ENCODE results near the gene RASGRF2.

The RASGRF2 gene

DNA sequence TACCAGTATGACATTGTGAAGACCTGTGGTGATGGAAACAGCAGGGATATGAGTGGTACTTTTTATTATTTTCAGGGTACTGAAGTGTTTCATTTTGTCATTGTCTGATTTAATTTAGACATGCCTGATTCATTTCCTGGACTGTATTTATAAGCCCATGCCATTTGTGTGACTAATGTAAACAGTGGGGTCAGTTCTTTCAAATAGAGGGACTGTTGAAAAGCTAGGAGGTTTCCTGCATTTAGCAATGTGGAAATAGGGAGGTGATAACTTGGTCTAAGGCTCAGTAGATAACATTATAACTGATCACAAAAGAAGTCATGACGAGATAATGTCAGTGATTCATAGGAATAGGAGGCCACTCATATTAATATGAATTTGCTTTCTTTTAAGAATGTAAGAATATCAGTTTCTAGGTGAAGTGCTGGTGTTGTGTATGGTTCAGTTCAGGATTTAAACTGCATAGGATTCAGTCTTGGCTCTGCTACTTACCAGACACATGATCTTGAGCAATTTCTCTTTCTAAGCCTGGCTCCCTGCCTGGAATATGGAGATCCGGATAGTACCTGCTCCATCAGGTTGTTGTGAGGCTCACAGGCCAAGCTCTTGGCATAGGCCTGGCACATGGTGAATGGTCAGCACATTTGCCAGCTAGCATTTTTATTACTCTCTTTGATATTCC, 7.5 kb downstream of the RASGRF2 start:
- no peaks in the 10 kb centered on the region for H3K4me1 ChIP-seq (ENCODE audit: control insufficient read depth, insufficient read depth, low read length)
- H3K27me3 ChIP-seq (ENCODE audit: control insufficient read depth, insufficient read depth, low read length), result no peaks in the 10 kb centered on the region
- no peak overlapping the region for H3K4me3 ChIP-seq (ENCODE audit: low read length)
- H3K9ac ChIP-seq (ENCODE audit: low read length), result no peak overlapping the region
- no peaks in the 10 kb centered on the region for H3K36me3 ChIP-seq (ENCODE audit: control insufficient read depth, insufficient read depth, low read length)
- no peaks in the 10 kb centered on the region for H3K9me3 ChIP-seq (ENCODE audit: control insufficient read depth, low read length)

DNA sequence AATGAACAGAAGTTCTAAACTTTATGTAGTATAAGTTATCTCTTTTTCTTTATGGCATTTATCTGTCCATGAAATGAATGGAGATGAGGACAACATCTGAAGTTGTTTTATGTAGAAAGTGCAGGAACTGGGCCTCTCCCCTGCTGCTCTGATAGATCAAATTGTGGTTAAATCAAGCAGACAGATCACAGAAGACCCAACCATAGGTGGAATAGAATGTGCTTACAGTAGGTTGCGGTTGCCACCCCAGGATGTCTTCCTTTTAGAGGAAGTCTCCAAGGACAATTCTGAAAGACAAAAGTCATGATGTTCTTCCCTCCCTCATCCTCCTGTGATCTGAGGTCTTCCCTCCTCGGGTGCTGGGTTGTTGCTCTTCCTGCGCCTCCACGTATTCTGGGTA, 12.9 kb downstream of the RASGRF2 start:
- Histone ChIP-seq H3K9ac (ENCODE audit: low read length) (no peak overlapping the region), H3K36me3 (ENCODE audit: control insufficient read depth, insufficient read depth, low read length) (no peaks in the 10 kb centered on the region), H3K27me3 (ENCODE audit: control insufficient read depth, insufficient read depth, low read length) (no peaks in the 10 kb centered on the region), H3K4me1 (ENCODE audit: control insufficient read depth, insufficient read depth, low read length) (no peaks in the 10 kb centered on the region), H3K9me3 (ENCODE audit: control insufficient read depth, low read length) (no peaks in the 10 kb centered on the region), H3K4me3 (ENCODE audit: low read length) (no peak overlapping the region)

DNA sequence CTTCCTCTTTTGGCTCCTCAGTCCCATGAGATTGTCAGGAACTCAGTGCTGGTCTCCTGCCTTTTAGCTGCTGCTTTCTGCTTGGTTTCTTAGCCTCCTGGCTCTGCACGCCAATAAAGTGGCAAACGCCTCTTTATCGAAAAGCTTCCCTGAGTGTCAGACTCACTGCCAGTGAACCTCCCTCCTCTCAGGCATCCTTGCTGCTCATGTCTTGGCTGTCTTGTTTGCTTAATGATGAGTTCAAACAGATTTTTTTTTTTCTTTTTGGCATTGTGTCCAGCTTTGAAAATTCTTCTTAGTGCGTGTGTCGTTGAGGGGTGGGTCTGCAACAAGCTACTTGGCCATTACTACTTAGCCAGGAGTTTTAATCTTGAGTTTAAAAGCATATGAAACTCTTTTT, 14.9 kb downstream of the RASGRF2 start:
- H3K4me1 ChIP-seq (ENCODE audit: control insufficient read depth, insufficient read depth, low read length), result no peaks in the 10 kb centered on the region
- H3K9ac ChIP-seq (ENCODE audit: low read length), result no peak overlapping the region
- no peaks in the 10 kb centered on the region for H3K27me3 ChIP-seq (ENCODE audit: control insufficient read depth, insufficient read depth, low read length)
- no peak overlapping the region for H3K4me3 ChIP-seq (ENCODE audit: low read length)
- no peaks in the 10 kb centered on the region for H3K36me3 ChIP-seq (ENCODE audit: control insufficient read depth, insufficient read depth, low read length)
- H3K9me3 ChIP-seq (ENCODE audit: control insufficient read depth, low read length), result no peaks in the 10 kb centered on the region

DNA sequence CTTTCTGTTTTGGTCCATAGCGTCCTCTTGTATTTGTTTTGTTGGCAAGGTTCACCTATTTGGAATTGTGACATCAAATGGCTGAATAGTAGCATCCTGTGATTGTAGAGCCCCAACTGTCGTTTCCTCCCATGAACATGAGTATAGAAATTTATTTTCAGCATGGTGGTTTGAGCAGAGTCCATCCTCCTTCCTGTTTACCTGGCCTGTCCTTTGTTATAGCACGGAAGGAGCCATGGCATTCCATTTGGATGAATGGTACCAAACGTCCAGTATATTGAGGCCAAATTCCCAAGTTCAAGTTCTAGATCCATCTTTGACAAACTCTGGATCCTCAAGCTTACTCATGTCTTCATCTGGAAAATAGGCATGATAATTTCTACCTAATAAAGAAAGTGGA, 16.8 kb downstream of the RASGRF2 start:
- H3K27me3 ChIP-seq (ENCODE audit: control insufficient read depth, insufficient read depth, low read length), result no peaks in the 10 kb centered on the region
- no peaks in the 10 kb centered on the region for H3K9me3 ChIP-seq (ENCODE audit: control insufficient read depth, low read length)
- no peak overlapping the region for H3K4me3 ChIP-seq (ENCODE audit: low read length)
- H3K36me3 ChIP-seq (ENCODE audit: control insufficient read depth, insufficient read depth, low read length), result no peaks in the 10 kb centered on the region
- no peaks in the 10 kb centered on the region for H3K4me1 ChIP-seq (ENCODE audit: control insufficient read depth, insufficient read depth, low read length)
- H3K9ac ChIP-seq (ENCODE audit: low read length), result no peak overlapping the region

DNA sequence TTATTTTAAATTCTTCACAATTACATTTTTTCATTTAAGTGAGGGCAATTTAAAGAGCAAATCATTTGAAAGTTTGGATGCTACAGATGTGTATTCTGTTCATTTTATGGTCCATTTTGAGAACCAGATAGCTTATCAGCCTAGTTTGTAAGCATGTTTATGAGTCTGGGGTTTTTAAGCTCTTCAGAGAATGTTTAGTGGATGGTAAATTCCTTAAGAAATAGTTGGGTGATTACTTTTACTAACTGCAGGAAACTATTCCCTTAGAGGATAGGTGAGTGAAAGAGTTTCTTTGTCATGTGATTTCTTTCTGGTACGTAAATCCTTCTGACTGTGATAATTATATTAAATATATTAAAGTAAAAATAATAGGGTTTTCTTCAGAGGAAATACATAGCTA, 17.6 kb downstream of the RASGRF2 start:
- Histone ChIP-seq H3K4me3 (ENCODE audit: low read length) (no peak overlapping the region), H3K36me3 (ENCODE audit: control insufficient read depth, insufficient read depth, low read length) (no peaks in the 10 kb centered on the region), H3K27me3 (ENCODE audit: control insufficient read depth, insufficient read depth, low read length) (no peaks in the 10 kb centered on the region), H3K9ac (ENCODE audit: low read length) (no peak overlapping the region), H3K9me3 (ENCODE audit: control insufficient read depth, low read length) (no peaks in the 10 kb centered on the region), H3K4me1 (ENCODE audit: control insufficient read depth, insufficient read depth, low read length) (no peaks in the 10 kb centered on the region)

DNA sequence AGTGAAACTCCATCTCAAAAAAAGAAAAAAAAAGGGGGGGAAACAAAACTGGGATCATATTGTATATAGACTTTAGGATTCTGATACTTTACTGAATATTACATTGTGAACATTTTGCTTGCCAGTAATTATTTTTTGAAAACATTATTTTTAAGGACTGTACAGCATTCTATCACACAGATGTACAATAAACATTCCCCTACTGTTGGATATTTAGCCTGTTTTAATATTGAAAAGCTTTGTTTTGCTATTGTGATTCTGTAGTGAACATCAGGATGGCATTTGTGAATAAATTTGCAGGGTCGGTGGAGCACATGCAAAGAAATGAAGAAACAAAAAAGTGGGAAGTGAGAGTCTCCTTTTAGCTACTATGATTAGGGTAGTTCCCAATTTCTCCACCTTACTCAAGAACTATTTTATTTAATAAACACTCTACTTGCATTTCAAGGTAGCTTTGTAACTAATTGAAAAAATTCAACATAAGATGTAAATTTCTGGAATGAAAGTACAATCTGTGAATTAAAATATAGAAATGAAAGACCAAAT, 18.7 kb downstream of the RASGRF2 start:
- Histone ChIP-seq H3K9ac (ENCODE audit: low read length) (no peak overlapping the region), H3K27me3 (ENCODE audit: control insufficient read depth, insufficient read depth, low read length) (no peaks in the 10 kb centered on the region), H3K36me3 (ENCODE audit: control insufficient read depth, insufficient read depth, low read length) (no peaks in the 10 kb centered on the region), H3K4me1 (ENCODE audit: control insufficient read depth, insufficient read depth, low read length) (no peaks in the 10 kb centered on the region), H3K9me3 (ENCODE audit: control insufficient read depth, low read length) (no peaks in the 10 kb centered on the region), H3K4me3 (ENCODE audit: low read length) (no peak overlapping the region)

DNA sequence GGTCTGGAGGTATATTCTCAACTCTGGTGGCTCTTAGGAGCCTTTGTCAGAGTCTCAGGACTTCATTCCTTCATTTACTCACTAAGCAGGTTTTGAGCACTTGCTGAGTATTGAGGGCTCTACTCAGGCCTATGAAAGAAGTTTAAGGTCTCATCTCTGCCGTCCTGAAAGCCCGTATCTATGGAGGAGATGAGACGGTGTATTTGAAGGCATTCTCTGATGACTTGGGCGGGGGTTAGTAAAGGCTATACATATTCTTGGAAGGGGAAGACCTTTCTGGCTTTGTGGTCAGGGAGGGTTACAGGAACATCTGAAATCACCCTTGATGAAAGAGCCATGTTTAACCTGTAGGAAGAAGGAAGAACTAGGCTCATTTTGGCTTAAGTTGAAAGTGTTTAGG, 21.9 kb downstream of the RASGRF2 start:
- H3K9ac ChIP-seq (ENCODE audit: low read length), result no peak overlapping the region
- H3K4me3 ChIP-seq (ENCODE audit: low read length), result no peak overlapping the region
- H3K36me3 ChIP-seq (ENCODE audit: control insufficient read depth, insufficient read depth, low read length), result no peaks in the 10 kb centered on the region
- H3K9me3 ChIP-seq (ENCODE audit: control insufficient read depth, low read length), result no peaks in the 10 kb centered on the region
- no peaks in the 10 kb centered on the region for H3K4me1 ChIP-seq (ENCODE audit: control insufficient read depth, insufficient read depth, low read length)
- no peaks in the 10 kb centered on the region for H3K27me3 ChIP-seq (ENCODE audit: control insufficient read depth, insufficient read depth, low read length)

DNA sequence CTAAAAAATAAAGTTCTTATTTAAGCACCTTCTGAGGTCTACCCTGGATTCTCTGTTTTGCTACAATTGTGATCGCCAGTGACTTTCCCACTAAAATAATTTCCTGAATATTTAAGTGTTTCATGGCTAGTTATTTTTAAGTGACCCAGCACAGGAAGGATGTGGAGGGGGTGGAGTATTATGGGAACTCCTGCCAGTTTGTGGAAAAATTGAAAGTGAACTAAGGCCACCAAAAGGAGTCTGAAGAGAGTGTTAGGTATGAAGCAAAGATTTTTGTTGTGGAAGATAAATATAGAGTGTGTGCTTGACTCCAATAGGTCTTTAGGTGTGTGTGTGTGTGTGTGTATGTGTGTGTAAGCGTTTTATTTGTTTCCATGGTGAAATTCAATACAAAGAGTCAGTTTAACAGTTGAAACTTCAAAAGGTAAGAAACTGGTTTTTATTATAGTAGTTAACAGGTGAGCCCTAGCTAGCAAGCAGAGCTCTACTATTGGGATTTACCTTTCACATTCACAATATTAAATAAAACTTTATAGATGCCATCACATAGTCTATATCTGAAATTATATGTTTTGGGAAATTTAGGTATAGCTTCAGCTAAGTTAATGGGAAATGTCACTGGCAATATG, 25.6 kb downstream of the RASGRF2 start:
- H3K9me3 ChIP-seq (ENCODE audit: control insufficient read depth, low read length), result no peaks in the 10 kb centered on the region
- no peaks in the 10 kb centered on the region for H3K36me3 ChIP-seq (ENCODE audit: control insufficient read depth, insufficient read depth, low read length)
- no peaks in the 10 kb centered on the region for H3K27me3 ChIP-seq (ENCODE audit: control insufficient read depth, insufficient read depth, low read length)
- no peak overlapping the region for H3K4me3 ChIP-seq (ENCODE audit: low read length)
- H3K4me1 ChIP-seq (ENCODE audit: control insufficient read depth, insufficient read depth, low read length), result no peaks in the 10 kb centered on the region
- H3K9ac ChIP-seq (ENCODE audit: low read length), result no peak overlapping the region

DNA sequence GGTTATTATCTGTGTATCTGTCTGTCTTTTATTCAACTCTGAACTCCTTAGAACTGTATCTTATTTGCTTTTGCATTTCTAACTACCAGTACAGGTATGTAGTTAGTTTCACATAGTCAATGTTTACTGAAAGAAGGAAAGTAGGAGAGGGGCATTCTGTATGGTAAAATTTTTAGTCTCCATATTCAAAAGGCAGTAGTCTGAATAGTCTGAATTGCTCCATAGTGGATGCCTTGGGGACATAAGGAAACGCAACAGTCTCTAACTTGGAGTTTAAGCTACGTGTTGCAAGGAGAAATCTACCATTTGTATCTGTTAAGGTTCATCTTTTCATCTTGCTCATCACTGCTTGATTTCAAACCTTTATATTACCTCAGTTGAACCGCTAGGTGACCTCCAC, 26.2 kb downstream of the RASGRF2 start:
- H3K36me3 ChIP-seq (ENCODE audit: control insufficient read depth, insufficient read depth, low read length), result no peaks in the 10 kb centered on the region
- H3K27me3 ChIP-seq (ENCODE audit: control insufficient read depth, insufficient read depth, low read length), result no peaks in the 10 kb centered on the region
- no peak overlapping the region for H3K4me3 ChIP-seq (ENCODE audit: low read length)
- H3K9ac ChIP-seq (ENCODE audit: low read length), result no peak overlapping the region
- no peaks in the 10 kb centered on the region for H3K9me3 ChIP-seq (ENCODE audit: control insufficient read depth, low read length)
- no peaks in the 10 kb centered on the region for H3K4me1 ChIP-seq (ENCODE audit: control insufficient read depth, insufficient read depth, low read length)

DNA sequence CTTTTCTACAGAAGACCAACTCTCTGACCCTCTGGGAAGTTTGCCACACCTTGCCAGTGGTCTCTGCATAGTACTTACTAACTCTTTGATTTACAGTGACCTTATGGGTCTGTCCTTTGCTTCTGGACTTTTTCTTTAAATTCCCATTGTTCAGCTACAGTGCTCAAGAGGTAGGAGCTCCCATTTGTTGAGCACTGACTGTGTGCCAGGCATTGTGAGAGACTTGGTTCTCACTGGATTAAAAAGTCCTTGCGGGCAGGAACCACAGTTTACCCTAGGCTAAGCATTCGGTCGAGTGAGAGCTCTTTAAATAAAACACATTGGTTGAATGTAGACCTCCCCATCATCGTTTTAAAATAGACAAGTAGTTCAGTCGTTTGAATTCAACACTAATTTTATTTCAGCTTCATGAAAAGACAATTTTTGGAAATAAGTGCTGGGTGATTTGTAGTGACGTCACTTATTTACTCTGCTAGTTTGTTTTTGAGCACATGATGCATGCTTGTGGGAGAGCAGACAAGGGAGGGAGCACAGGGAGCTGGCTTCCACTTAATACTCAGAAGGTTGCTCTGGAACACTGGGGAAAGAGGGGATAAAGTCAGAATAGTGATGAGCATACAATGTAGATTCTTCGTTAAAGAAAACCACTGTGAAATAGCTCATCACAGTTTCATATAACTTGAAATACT, 27.1 kb downstream of the RASGRF2 start:
- Histone ChIP-seq H3K9me3 (ENCODE audit: control insufficient read depth, low read length) (no peaks in the 10 kb centered on the region), H3K4me3 (ENCODE audit: low read length) (no peak overlapping the region), H3K4me1 (ENCODE audit: control insufficient read depth, insufficient read depth, low read length) (no peaks in the 10 kb centered on the region), H3K9ac (ENCODE audit: low read length) (no peak overlapping the region), H3K36me3 (ENCODE audit: control insufficient read depth, insufficient read depth, low read length) (no peaks in the 10 kb centered on the region), H3K27me3 (ENCODE audit: control insufficient read depth, insufficient read depth, low read length) (no peaks in the 10 kb centered on the region)

DNA sequence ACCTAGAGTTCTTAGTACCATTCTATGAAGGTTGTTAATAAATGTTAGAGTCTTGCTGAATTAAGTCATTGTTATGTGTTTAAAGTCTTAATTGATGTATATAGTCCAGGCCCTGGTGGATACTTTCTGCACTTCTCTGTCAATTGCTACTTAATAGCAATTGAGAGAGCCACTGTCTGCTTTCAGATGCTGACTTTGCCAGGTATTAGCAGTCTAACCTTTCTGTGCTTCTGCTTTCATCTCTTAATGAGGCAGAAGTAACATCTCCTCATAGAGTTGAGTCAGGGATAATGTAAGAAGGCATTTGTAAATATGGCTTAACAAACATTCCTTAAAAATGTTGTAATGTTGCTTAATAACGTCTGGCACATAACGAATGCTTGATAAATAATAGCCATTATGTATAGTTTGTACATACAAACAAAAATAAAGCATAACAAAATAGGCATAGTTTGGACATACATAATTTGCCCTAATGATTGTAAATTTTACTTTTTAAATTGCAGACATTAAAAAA, 28.3 kb downstream of the RASGRF2 start:
- no peak overlapping the region for H3K9ac ChIP-seq (ENCODE audit: low read length)
- no peak overlapping the region for H3K4me3 ChIP-seq (ENCODE audit: low read length)
- H3K36me3 ChIP-seq (ENCODE audit: control insufficient read depth, insufficient read depth, low read length), result no peaks in the 10 kb centered on the region
- H3K9me3 ChIP-seq (ENCODE audit: control insufficient read depth, low read length), result no peaks in the 10 kb centered on the region
- H3K4me1 ChIP-seq (ENCODE audit: control insufficient read depth, insufficient read depth, low read length), result no peaks in the 10 kb centered on the region
- no peaks in the 10 kb centered on the region for H3K27me3 ChIP-seq (ENCODE audit: control insufficient read depth, insufficient read depth, low read length)

DNA sequence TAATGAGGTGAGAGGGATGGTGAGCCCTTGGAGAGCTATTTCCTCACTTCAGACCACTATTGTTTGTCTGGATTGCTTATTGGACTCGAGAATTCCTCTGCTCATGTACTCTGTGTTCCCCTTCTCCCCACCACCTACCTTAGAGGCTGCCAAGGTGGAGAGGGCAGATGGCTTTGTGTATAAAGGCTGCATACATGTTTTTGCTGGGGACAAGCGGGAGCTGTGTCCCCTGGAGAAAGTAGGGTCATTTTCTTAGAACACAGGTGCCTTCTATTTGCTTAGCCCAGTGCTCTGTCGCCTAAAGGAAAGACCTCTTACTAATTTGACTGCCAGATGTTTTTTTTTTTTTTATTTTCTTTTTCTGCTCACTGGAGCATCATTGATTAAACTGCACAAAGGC, 29.7 kb downstream of the RASGRF2 start:
- Histone ChIP-seq H3K27me3 (ENCODE audit: control insufficient read depth, insufficient read depth, low read length) (no peaks in the 10 kb centered on the region), H3K4me3 (ENCODE audit: low read length) (no peak overlapping the region), H3K4me1 (ENCODE audit: control insufficient read depth, insufficient read depth, low read length) (no peaks in the 10 kb centered on the region), H3K9me3 (ENCODE audit: control insufficient read depth, low read length) (no peaks in the 10 kb centered on the region), H3K9ac (ENCODE audit: low read length) (no peak overlapping the region), H3K36me3 (ENCODE audit: control insufficient read depth, insufficient read depth, low read length) (no peaks in the 10 kb centered on the region)
